A549 (cell line): ENCODE measurements around the gene ZNF664. TPM values are rescaled to one million over a fixed set of nuclear protein-coding genes. Genes with fewer than 3 reads are reported as not detected.

Source experiments
- ATAC-seq, 2 experiments: fragments of 200-7000 bp in 1 of 2; fragments of >200 bp in 1 of 2; cut with Nextera tagmentation in 1 of 2; cut with Tn5 transposase in 1 of 2; 3 replicates each; pipeline versions ENCODE4 v1.8.0 to v1.9.1; 2018 to 2020; ENCODE audit warnings: mild to moderate bottlenecking in 1 of 2, moderate library complexity in 1 of 2
- CTCF ChIA-PET: fragments of 300-600 bp; sonication (Branson Sonifier 250); formaldehyde crosslinking; extraction: SDS; loops from one replicate; lab custom pipeline; 2021; ENCODE audit warnings: antibody characterized with exemption, inconsistent platforms; lab: Yijun Ruan, JAX
- POLR2A ChIA-PET: fragments of 350-600 bp; formaldehyde crosslinking; extraction: SDS; loops from one replicate; lab custom pipeline; 2021; ENCODE audit warnings: antibody characterized with exemption, inconsistent platforms; lab: Yijun Ruan, JAX
- DNase-seq, 2 experiments: peaks; one replicate each; pipeline versions ENCODE4 v3.0.0 to v3.0.0-alpha.2; 2011 to 2016; ENCODE audit warnings: low read depth in 1 of 2, low spot score in 1 of 2
- FAIRE-seq: peaks from 2 replicates; lab custom pipeline; 2011; peaks lifted over from hg19 to GRCh38; lab: Jason Lieb, UNC
- H3K27ac ChIP-seq, 2 experiments: fragments of >200 bp; sonication (Bioruptor Twin); formaldehyde crosslinking; 3 replicates each; pipeline ENCODE4 v1.5.1; 2016 to 2017
- H3K4me1 ChIP-seq: fragments of >200 bp; sonication (Bioruptor Twin); formaldehyde crosslinking; 3 replicates; pipeline ENCODE4 v1.6.1; 2016
- H3K4me2 ChIP-seq: fragments of >200 bp; sonication (Bioruptor Twin); formaldehyde crosslinking; 3 replicates; pipeline ENCODE4 v1.6.1; 2016
- H3K4me3 ChIP-seq: fragments of >200 bp; sonication (Bioruptor Twin); formaldehyde crosslinking; 3 replicates; pipeline ENCODE4 v1.5.1; 2016
- H3K9me3 ChIP-seq: fragments of >200 bp; sonication (Bioruptor Twin); formaldehyde crosslinking; 3 replicates; pipeline ENCODE4 v1.6.1; 2016
- ATOH8 ChIP-seq: fragments of 250-450 bp; sonication (Bioruptor Pico); IDR thresholded peaks from 2 replicates; pipeline ENCODE4 v1.5.0; 2020; ENCODE audit warnings: low read depth, mild to moderate bottlenecking, moderate library complexity
- CBX2 ChIP-seq: fragments of 200-600 bp; sonication (generic); IDR thresholded peaks from 2 replicates; pipeline ENCODE4 v1.6.1; 2016; ENCODE audit warnings: low read depth, mild to moderate bottlenecking, borderline replicate concordance
- CHD4 ChIP-seq: fragments of 200-600 bp; sonication (generic); IDR thresholded peaks from 2 replicates; pipeline ENCODE4 v1.6.1; 2016; ENCODE audit warnings: antibody characterized with exemption, mild to moderate bottlenecking, borderline replicate concordance
- CTCF ChIP-seq: fragments of >200 bp; sonication (Bioruptor Twin); formaldehyde crosslinking; IDR thresholded peaks from 3 replicates; pipeline ENCODE4 v1.5.1; 2016
- E2F6 ChIP-seq: IDR thresholded peaks from 2 replicates; pipeline ENCODE4 v1.6.1; 2012; ENCODE audit warnings: low read depth, borderline replicate concordance
- EHF ChIP-seq: fragments of 250-450 bp; sonication (Bioruptor Pico); IDR thresholded peaks from 2 replicates; pipeline ENCODE4 v1.5.0; 2020; ENCODE audit warnings: mild to moderate bottlenecking
- EHMT2 ChIP-seq: fragments of 200-600 bp; sonication (generic); IDR thresholded peaks from 2 replicates; pipeline ENCODE4 v1.6.1; 2016; ENCODE audit warnings: antibody characterized with exemption, low read depth, mild to moderate bottlenecking, moderate library complexity
- ESRRA ChIP-seq: fragments of 150-350 bp; IDR thresholded peaks from 2 replicates; pipeline ENCODE4 v1.6.1; 2014; ENCODE audit warnings: mild to moderate bottlenecking, low read length, borderline replicate concordance
- FOSB ChIP-seq: fragments of 250-450 bp; sonication (Bioruptor Pico); IDR thresholded peaks from 2 replicates; pipeline ENCODE4 v1.5.0; 2020; ENCODE audit warnings: mild to moderate bottlenecking, moderate library complexity
- GATA3 ChIP-seq: IDR thresholded peaks from 2 replicates; pipeline ENCODE4 v1.6.1; 2012; ENCODE audit warnings: borderline replicate concordance
- HES2 ChIP-seq: fragments of >200 bp; sonication (Bioruptor Twin); formaldehyde crosslinking; IDR thresholded peaks from 2 replicates; pipeline ENCODE4 v1.6.1; 2016
- HOXA7 ChIP-seq: fragments of 250-450 bp; sonication (Bioruptor Pico); IDR thresholded peaks from 2 replicates; pipeline ENCODE4 v1.5.0; 2020; ENCODE audit warnings: mild to moderate bottlenecking, moderate library complexity
- HOXB13 ChIP-seq: fragments of 250-450 bp; sonication (Bioruptor Pico); IDR thresholded peaks from 2 replicates; pipeline ENCODE4 v1.5.0; 2020; ENCODE audit warnings: low read depth, mild to moderate bottlenecking, moderate library complexity
- JUN ChIP-seq, 2 experiments: fragments of >200 bp; sonication (Bioruptor Twin); formaldehyde crosslinking; IDR thresholded peaks; 2 replicates in 1 of 2; 3 replicates in 1 of 2; pipeline ENCODE4 v1.6.1; 2016 to 2017
- KDM5A ChIP-seq: fragments of 200-600 bp; sonication (generic); IDR thresholded peaks from 2 replicates; pipeline ENCODE4 v1.6.1; 2016; ENCODE audit warnings: antibody characterized with exemption, mild to moderate bottlenecking
- MAZ ChIP-seq: fragments of 150-350 bp; IDR thresholded peaks from 2 replicates; pipeline ENCODE4 v1.6.1; 2014; ENCODE audit warnings: antibody characterized with exemption, low read depth, low read length, borderline replicate concordance
- NPAS2 ChIP-seq: fragments of 250-450 bp; sonication (Bioruptor Pico); IDR thresholded peaks from 2 replicates; pipeline ENCODE4 v1.8.0; 2022; ENCODE audit warnings: mild to moderate bottlenecking, moderate library complexity, borderline replicate concordance
- NR3C1 ChIP-seq: fragments of >200 bp; sonication (Bioruptor Twin); formaldehyde crosslinking; IDR thresholded peaks from 3 replicates; pipeline ENCODE4 v1.6.1; 2017
- POLR2A ChIP-seq: IDR thresholded peaks from 2 replicates; pipeline ENCODE4 v1.6.1; 2012; ENCODE audit warnings: mild to moderate bottlenecking, low read length
- RAD21 ChIP-seq, 2 experiments: fragments of >200 bp in 1 of 2; sonication (Bioruptor Twin) in 1 of 2; formaldehyde crosslinking in 1 of 2; IDR thresholded peaks in 1 of 2; conservative IDR thresholded peaks in 1 of 2; 2 replicates in 1 of 2; 3 replicates in 1 of 2; pipeline ENCODE4 v1.6.1; 2012 to 2018; ENCODE audit warnings: inconsistent platforms in 1 of 2
- RARB ChIP-seq: fragments of 250-450 bp; sonication (Bioruptor Pico); IDR thresholded peaks from 2 replicates; pipeline ENCODE4 v1.8.0; 2021; ENCODE audit warnings: mild to moderate bottlenecking, moderate library complexity
- RFX5 ChIP-seq: fragments of 450-650 bp; IDR thresholded peaks from 2 replicates; pipeline ENCODE4 v1.7.1; 2014; ENCODE audit warnings: antibody characterized with exemption, mild to moderate bottlenecking, moderate library complexity
- SMC3 ChIP-seq: fragments of >200 bp; sonication (Bioruptor Twin); formaldehyde crosslinking; IDR thresholded peaks from 3 replicates; pipeline ENCODE4 v1.6.1; 2018; ENCODE audit warnings: inconsistent platforms
- SREBF2 ChIP-seq: fragments of 450-650 bp; IDR thresholded peaks from 2 replicates; pipeline ENCODE4 v1.6.1; 2014; ENCODE audit warnings: mild to moderate bottlenecking, moderate library complexity
- ZC3H11A ChIP-seq: fragments of 450-650 bp; IDR thresholded peaks from 2 replicates; pipeline ENCODE4 v1.6.1; 2014; ENCODE audit warnings: antibody characterized with exemption, mild to moderate bottlenecking
- ZFP36 ChIP-seq: fragments of 450-650 bp; IDR thresholded peaks from 2 replicates; pipeline ENCODE4 v1.6.1; 2014; ENCODE audit warnings: borderline replicate concordance; ENCODE audit not compliant: partially characterized antibody
- WGBS: methylation state at CpG from one replicate; pipeline ENCODE4 v1.1.6; 2017; ENCODE audit errors: missing lambda C conversion rate; 5-methylcytosine and 5-hydroxymethylcytosine counted together
- polyA plus RNA-seq, 4 experiments: library from polyadenylated mRNA; depleted of rRNA in 3 of 4; stranded (reverse); fragments of >200 nt; fragmentation: RNase III in 1 of 4; extraction: RNeasy Plus Mini Kit Qiagen cat#74134 plus additional on column Dnase treatment in 1 of 4; gene quantifications; 2 replicates in 3 of 4; 3 replicates in 1 of 4; pipeline ENCODE4 v1.2.3, GENCODE V29; 2011 to 2017
- TF ChIP-seq, protein P1 (sequence below): fragments of 250-450 bp; sonication (Bioruptor Pico); IDR thresholded peaks from 2 replicates; pipeline ENCODE4 v1.5.0; 2021; ENCODE audit warnings: mild to moderate bottlenecking, moderate library complexity, borderline replicate concordance

Gene ZNF664
- polyA plus RNA-seq, 2 of the 4 experiments (the other 2 are of a cell fraction), result 88.3 to 112 TPM

- Histone ChIP-seq H3K27ac (peak overlapping the region in 1 of 2 experiments; percentile 27; a peak in 2 of 6 replicates), H3K4me3 (no peak overlapping the region)
- CTCF ChIA-PET, result interaction anchor here (0.6 to 4.2 kb wide), 63 partner anchors 8 to 888 kb away, joined by 3 to 93 read pairs (median 4); no protein-coding TSS in a partner anchor
Observed at GRCh38 chr12:124036657-124037109, 63.7 kb downstream of the ZNF664 start.

DNA sequence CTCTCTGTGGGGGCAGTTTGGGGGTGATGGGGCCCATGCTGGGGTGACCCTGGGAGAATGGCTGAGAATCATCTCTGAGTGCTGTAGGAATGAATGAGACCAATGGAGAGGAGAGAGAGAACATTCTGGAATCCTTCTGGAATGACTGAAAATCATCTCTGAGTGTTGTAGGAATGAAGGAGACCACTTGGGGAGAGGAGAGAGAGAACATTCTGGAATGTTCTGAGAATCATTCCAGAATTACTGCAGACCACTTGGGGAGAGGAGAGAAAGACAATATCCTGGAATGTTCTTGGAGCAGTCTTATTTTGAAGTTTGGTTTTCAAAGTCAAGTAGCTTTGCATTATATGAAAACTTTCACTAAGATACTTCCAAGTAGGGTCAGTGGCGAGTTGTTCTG lies 64.3 kb downstream of the ZNF664 start:
- no peak for FAIRE-seq
- 90% methylated on average over 1 of the region's 1 CpG for WGBS
- ATAC-seq, result no peak
- no peak overlapping the region for H3K4me2 ChIP-seq
- no peak overlapping the region for H3K4me3 ChIP-seq
- TF ChIP-seq, protein P1, sequence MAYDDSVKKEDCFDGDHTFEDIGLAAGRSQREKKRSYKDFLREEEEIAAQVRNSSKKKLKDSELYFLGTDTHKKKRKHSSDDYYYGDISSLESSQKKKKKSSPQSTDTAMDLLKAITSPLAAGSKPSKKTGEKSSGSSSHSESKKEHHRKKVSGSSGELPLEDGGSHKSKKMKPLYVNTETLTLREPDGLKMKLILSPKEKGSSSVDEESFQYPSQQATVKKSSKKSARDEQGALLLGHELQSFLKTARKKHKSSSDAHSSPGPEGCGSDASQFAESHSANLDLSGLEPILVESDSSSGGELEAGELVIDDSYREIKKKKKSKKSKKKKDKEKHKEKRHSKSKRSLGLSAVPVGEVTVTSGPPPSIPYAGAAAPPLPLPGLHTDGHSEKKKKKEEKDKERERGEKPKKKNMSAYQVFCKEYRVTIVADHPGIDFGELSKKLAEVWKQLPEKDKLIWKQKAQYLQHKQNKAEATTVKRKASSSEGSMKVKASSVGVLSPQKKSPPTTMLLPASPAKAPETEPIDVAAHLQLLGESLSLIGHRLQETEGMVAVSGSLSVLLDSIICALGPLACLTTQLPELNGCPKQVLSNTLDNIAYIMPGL (CRISPR knock-in tag), result no peak
- TF ChIP-seq FOSB (CRISPR knock-in tag) (no peak), JUN (IDR thresholded peaks at IDR 0.05) (no peak), E2F6 (no peak), CHD4 (no peak), RARB (no peak), ZFP36 (no peak), NR3C1 (no peak), EHMT2 (no peak), EHF (no peak), MAZ (no peak), HOXA7 (CRISPR knock-in tag) (no peak), RFX5 (no peak)
- ChIA-PET CTCF (interaction anchor here (0.5 to 4.2 kb wide), 36 partner anchors 10 to 869 kb away, joined by 3 to 93 read pairs (median 5); no protein-coding TSS in a partner anchor), POLR2A (no interaction called here)
- no peak overlapping the region for H3K27ac ChIP-seq
- no peaks in the 10 kb centered on the region for H3K4me1 ChIP-seq
- no peaks in the 10 kb centered on the region for H3K9me3 ChIP-seq
- DNase-seq, result no peak

More at GRCh38 chr12:124036657-124037109, 63.7 kb downstream of the ZNF664 start:
- ATAC-seq, result peak; percentile 45 to 72; a peak in 4 of 6 replicates
- peak; percentile 33 to 56 for DNase-seq
- no peaks in the 10 kb centered on the region for H3K4me1 ChIP-seq
- H3K9me3 ChIP-seq, result no peaks in the 10 kb centered on the region
- peak; percentile 88 for FAIRE-seq
- H3K4me2 ChIP-seq, result peak overlapping the region; percentile 20; the same call in 2 of the 3 replicates
- POLR2A ChIA-PET, result no interaction called here
- TF ChIP-seq EHF, result no peak
- TF ChIP-seq MAZ, result no peak
- no peak for TF ChIP-seq ZC3H11A
- TF ChIP-seq SMC3, result peak; percentile 96
- no peak for TF ChIP-seq NPAS2 (CRISPR knock-in tag)
- peak; percentile 98 for TF ChIP-seq CTCF
- no peak for TF ChIP-seq KDM5A
- no peak for TF ChIP-seq CBX2
- TF ChIP-seq SREBF2, result no peak
- no peak for TF ChIP-seq ATOH8 (CRISPR knock-in tag)
- no peak for TF ChIP-seq POLR2A
- no peak for TF ChIP-seq HES2
- TF ChIP-seq RAD21 (conservative IDR thresholded peaks at IDR 0.05 in 1 of 2, IDR thresholded peaks at IDR 0.05 in 1 of 2), result peak; percentile 96 to 97
- TF ChIP-seq HOXB13 (CRISPR knock-in tag), result no peak
- TF ChIP-seq ESRRA, result no peak
- no peak for TF ChIP-seq GATA3
- WGBS, result 19% methylated on average over 6 of the region's 6 CpGs
